Endothelial cell of umbilical vein (primary cell): Measurements from ENCODE around the gene PTGS1. TPM values are rescaled to one million over a fixed set of nuclear protein-coding genes. Genes with fewer than 3 reads are reported as not detected.

Source experiments
- Bru-seq: library from RNA; stranded (reverse); fragments of 400-500 nt; gene quantifications from one replicate; lab custom pipeline; 2021; lab: Mats Ljungman, UMichigan
- BruChase-seq, 2 experiments: library from RNA; stranded (reverse); fragments of 400-500 nt; gene quantifications; one replicate each; lab custom pipeline; 2021; lab: Mats Ljungman, UMichigan
- BruUV-seq: library from RNA; stranded (reverse); fragments of 400-500 nt; replicated peaks from 2 replicates; lab custom pipeline; 2021; lab: Mats Ljungman, UMichigan
- CTCF ChIA-PET: fragments of 300-600, 350-600 bp; sonication (Branson Sonifier 250); formaldehyde crosslinking; loops from one replicate; lab custom pipeline; 2021; ENCODE audit warnings: antibody characterized with exemption, inconsistent platforms; lab: Charles Lee
- POLR2A ChIA-PET: fragments of 300-600, 350-600 bp; sonication (Branson Sonifier 250); formaldehyde crosslinking; loops from one replicate; lab custom pipeline; 2021; ENCODE audit warnings: antibody characterized with exemption, inconsistent platforms; lab: Charles Lee
- DNase-seq: peaks from one replicate; pipeline ENCODE4 v3.0.0-alpha.2; 2011; ENCODE audit warnings: low read depth, low spot score
- FAIRE-seq: peaks from 2 replicates; lab custom pipeline; 2011; peaks lifted over from hg19 to GRCh38; lab: Jason Lieb, UNC
- H2AFZ ChIP-seq: 2 replicates; pipeline ENCODE4 v1.6.0; 2012; ENCODE audit warnings: low read depth, low read length, control low read depth, inconsistent platforms
- H3K27ac ChIP-seq: 2 replicates; pipeline ENCODE4 v1.5.1; 2011; ENCODE audit warnings: low read depth, mild to moderate bottlenecking, control low read depth, low read length, moderate library complexity; ENCODE audit not compliant: insufficient read depth
- H3K27me3 ChIP-seq, 2 experiments: 2 replicates each; pipeline versions ENCODE4 v1.6.0 to v1.6.1; 2011; ENCODE audit warnings: low read length in 2 of 2, mixed read lengths in 1 of 2; ENCODE audit not compliant: control insufficient read depth in 2 of 2, insufficient read depth in 2 of 2
- H3K36me3 ChIP-seq, 2 experiments: 2 replicates in 1 of 2; 3 replicates in 1 of 2; pipeline ENCODE4 v1.5.1; 2011; ENCODE audit warnings: low read length in 2 of 2, mild to moderate bottlenecking in 1 of 2, moderate library complexity in 1 of 2; ENCODE audit not compliant: control insufficient read depth in 2 of 2, insufficient read depth in 2 of 2; ENCODE audit errors: extremely low read depth in 1 of 2
- H3K4me1 ChIP-seq: 3 replicates; pipeline ENCODE4 v1.5.1; 2011; ENCODE audit warnings: mild to moderate bottlenecking, low read length; ENCODE audit not compliant: control insufficient read depth, insufficient read depth; ENCODE audit errors: extremely low read depth
- H3K4me2 ChIP-seq: 2 replicates; pipeline ENCODE4 v1.6.1; 2011; ENCODE audit warnings: low read length, control low read depth, mixed read lengths; ENCODE audit not compliant: insufficient read depth
- H3K4me3 ChIP-seq, 3 experiments: fragments of 200-600 bp in 1 of 3; sonication (generic), shearing (Covaris generic) in 1 of 3; replicated peaks in 1 of 3; 2 replicates each; pipeline ENCODE4 v1.5.1; 2011 to 2016; ENCODE audit warnings: control low read depth in 3 of 3, low read length in 3 of 3, mild to moderate bottlenecking in 2 of 3, inconsistent platforms in 1 of 3, low read depth in 1 of 3, moderate library complexity in 1 of 3; ENCODE audit not compliant: insufficient read depth in 1 of 3
- H3K79me2 ChIP-seq: 2 replicates; pipeline ENCODE4 v1.6.0; 2012; ENCODE audit warnings: low read length, inconsistent platforms; ENCODE audit not compliant: control insufficient read depth, insufficient read depth
- H3K9ac ChIP-seq: replicated peaks from 2 replicates; pipeline ENCODE3; 2011; ENCODE audit warnings: low read length, control low read depth; ENCODE audit not compliant: insufficient read depth; ENCODE audit errors: extremely low read depth
- H3K9me1 ChIP-seq: replicated peaks from 3 replicates; pipeline ENCODE4 v1.6.0; 2011; ENCODE audit warnings: mild to moderate bottlenecking, low read length; ENCODE audit not compliant: control insufficient read depth, insufficient read depth; ENCODE audit errors: extremely low read depth
- H3K9me3 ChIP-seq: replicated peaks from 2 replicates; pipeline ENCODE4 v1.5.1; 2012; ENCODE audit warnings: low read length, inconsistent platforms; ENCODE audit not compliant: control insufficient read depth, insufficient read depth
- H4K20me1 ChIP-seq: replicated peaks from 2 replicates; pipeline ENCODE3; 2011; ENCODE audit warnings: mild to moderate bottlenecking, low read length; ENCODE audit not compliant: control insufficient read depth, insufficient read depth; ENCODE audit errors: extremely low read depth
- GATA2 ChIP-seq: IDR thresholded peaks from 2 replicates; pipeline ENCODE4 v1.7.0; 2011; ENCODE audit warnings: low read depth, mild to moderate bottlenecking, moderate library complexity, mixed read lengths, low read length; ENCODE audit not compliant: insufficient read length, insufficient read depth
- POLR2A ChIP-seq: IDR thresholded peaks from 2 replicates; pipeline ENCODE4 v1.6.1; 2012; ENCODE audit warnings: low read depth, mild to moderate bottlenecking, control low read depth, low read length
- POLR2AphosphoS5 ChIP-seq: IDR thresholded peaks from 2 replicates; pipeline ENCODE4 v1.6.1; 2012; ENCODE audit warnings: low read depth, mild to moderate bottlenecking, control low read depth, low read length, moderate library complexity; ENCODE audit not compliant: insufficient read depth
- dilution Hi-C: fragments of 300-500 bp; cut with MboI; formaldehyde crosslinking; loops from one replicate; pipeline ENCODE4 v1.15.0; 2019; ENCODE audit warnings: low sequenced_read_pairs; ENCODE audit not compliant: extremely low pct_ligation_motif_present
- intact Hi-C: fragments of 100-400 bp; cut with micrococcal nuclease; formaldehyde crosslinking; loops from one replicate; pipeline ENCODE4 v1.10.0; 2022
- long read RNA-seq: library from polyadenylated mRNA; stranded (forward); transcript quantifications from one replicate; pipeline ENCODE4 v2.0.0, GENCODE V29; 2021
- polyA minus RNA-seq, 3 experiments: library from RNA; depleted of rRNA, polyadenylated mRNA; stranded (reverse); fragments of >200 nt; gene quantifications; 1 replicate in 1 of 3; 2 replicates in 2 of 3; pipeline ENCODE4 v1.2.3, GENCODE V29; 2011
- polyA plus RNA-seq, 4 experiments: library from polyadenylated mRNA; depleted of rRNA in 3 of 4; stranded (reverse) in 3 of 4; unstranded in 1 of 4; fragments of >200 nt; gene quantifications; 2 replicates each; pipeline versions ENCODE4 v1.2.1 to v1.2.3, GENCODE V29; 2011 to 2012; ENCODE audit warnings: missing spikeins in 1 of 4
- total RNA-seq: library from RNA; stranded (reverse); gene quantifications from 2 replicates; pipeline ENCODE4 v1.2.3, GENCODE V29; 2021

Gene PTGS1
- total RNA-seq (14.6 and 45.2 TPM in 2 replicates), polyA plus RNA-seq (37.6 and 43.9 TPM in 2 replicates), polyA minus RNA-seq (37.7 and 53.6 TPM in 2 replicates), Bru-seq, nascent RNA (percentile 61 among the genes with signal in this experiment), BruChase-seq, experiment 1, labeled RNA remaining after a 6-hour chase (percentile 70 among the genes with signal in this experiment), BruChase-seq, experiment 2, labeled RNA remaining after a 2-hour chase (percentile 59 among the genes with signal in this experiment)
- 27.8 and 31.2 TPM in 2 replicates for polyA plus RNA-seq (2011; cell fraction: cytosol; rRNA removed)
- 30.7 and 40.6 TPM in 2 replicates for polyA plus RNA-seq (2011; cell fraction: nucleus; rRNA removed)
- 43.2 and 61.0 TPM in 2 replicates for polyA plus RNA-seq (2012)
- polyA minus RNA-seq (2011; cell fraction: cytosol; rRNA and poly(A)+ RNA removed): 3.9 TPM
- 8.8 and 9.8 TPM in 2 replicates for polyA minus RNA-seq (2011; cell fraction: nucleus; rRNA and poly(A)+ RNA removed)
- long read RNA-seq, full-length matches to known transcripts: 34 of 55 reads
- long read RNA-seq, partial matches to known transcripts: 11 of 55 reads
- long read RNA-seq, other reads (novel, unspliced or antisense): 10 of 55 reads

DNA sequence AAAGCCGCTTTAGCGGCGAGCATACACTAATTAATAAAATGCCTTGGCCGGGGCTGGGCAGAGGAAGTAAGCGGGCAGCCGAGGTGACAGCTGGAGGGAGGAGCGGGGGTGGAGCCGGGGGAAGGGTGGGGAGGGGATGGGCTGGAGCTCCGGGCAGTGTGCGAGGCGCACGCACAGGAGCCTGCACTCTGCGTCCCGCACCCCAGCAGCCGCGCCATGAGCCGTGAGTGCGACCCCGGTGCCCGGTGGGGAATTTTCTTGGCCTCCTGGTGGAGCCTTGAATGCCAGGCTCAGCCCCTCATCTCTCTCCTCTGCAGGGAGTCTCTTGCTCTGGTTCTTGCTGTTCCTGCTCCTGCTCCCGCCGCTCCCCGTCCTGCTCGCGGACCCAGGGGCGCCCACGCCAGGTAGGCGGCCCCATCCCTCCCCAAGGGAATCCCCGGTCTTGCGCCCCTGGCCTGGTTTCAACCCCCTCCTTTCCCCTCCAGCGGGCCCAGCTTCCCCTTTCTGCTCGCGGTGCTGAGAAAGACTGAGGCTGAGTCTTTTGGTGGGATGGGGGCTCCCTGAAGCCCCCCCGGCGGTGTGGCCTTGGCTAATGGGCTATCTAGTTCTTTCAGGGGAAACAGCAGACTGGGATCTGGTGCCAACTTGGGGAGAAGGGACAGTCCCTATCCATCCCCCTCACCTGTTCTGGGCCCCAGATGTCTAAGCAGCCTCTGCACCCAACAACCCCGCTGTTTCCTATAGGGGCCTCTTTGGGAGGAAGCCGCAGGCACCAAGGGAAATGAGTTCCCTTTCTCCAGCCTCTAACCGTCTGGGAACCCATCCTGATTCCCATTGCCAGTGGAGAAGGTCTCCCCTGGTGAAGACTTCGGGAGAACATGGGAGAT is at the start of gene PTGS1:
Gene PTGS1, plus strand, starts transcription at position 156 of the 887 bp plus-strand sequence. Its CDS starts 61 bp downstream, at position 217.
- POLR2A ChIA-PET: no interaction called here
- CTCF ChIA-PET: interaction anchor here (0.7 to 2.1 kb wide), 4 partner anchors 14 to 272 kb away, joined by 3 to 7 read pairs (median 6); no protein-coding TSS in a partner anchor
- Histone ChIP-seq H3K4me1 (peaks cover 22% of the 10 kb centered on the region), H3K4me3 (peak within 1 kb of the TSS; percentile 42 to 49 (median 48)), H3K9me1 (no peaks in the 10 kb centered on the region), H3K36me3 (no peaks in the 10 kb centered on the region), H2AFZ (peak within 1 kb of the TSS; percentile 84), H3K27ac (no peak within 1 kb of the TSS), H3K79me2 (no peaks in the 10 kb centered on the region), H3K27me3 (no peaks in the 10 kb centered on the region), H3K9me3 (no peaks in the 10 kb centered on the region), H3K9ac (no peak within 1 kb of the TSS), H3K4me2 (peak within 1 kb of the TSS; percentile 75), H4K20me1 (no peaks in the 10 kb centered on the region)
- dilution Hi-C loops: loop anchor here (25.0 kb wide), 1 partner anchor 259 kb away; no protein-coding TSS in a partner anchor
- DNase-seq: peak; percentile 43
- TF ChIP-seq POLR2A: peak; percentile 50
- TF ChIP-seq GATA2: no peak
- peak; percentile 21 for TF ChIP-seq POLR2AphosphoS5
- intact Hi-C loops: loop anchor here (5.0 kb wide), 1 partner anchor 441 kb away; no protein-coding TSS in a partner anchor
- TSS peak; percentile 79 for BruUV-seq
- peak; percentile 53 for FAIRE-seq
